IgD-negative memory B cell (primary cell): ENCODE measurements around the gene SNURF. TPM values are rescaled to one million over a fixed set of nuclear protein-coding genes. Genes with fewer than 3 reads are reported as not detected.
A peak's percentile ranks its signal among the peaks of the same experiment; 100 is the strongest.
"Not testable (repeated sequence)": the region's sequence is repeated elsewhere in the genome, so short reads cannot be mapped to it uniquely, and the experiment has no call there.

ENCODE experiments used
- H3K27ac Mint-ChIP-seq, 3 donors: one replicate each; pipeline ENCODE4 v1.8.0; 2020 to 2022; ENCODE audit warnings: mild to moderate bottlenecking in 3 of 3, mixed read lengths in 3 of 3, moderate library complexity in 1 of 3
- H3K27me3 Mint-ChIP-seq: one replicate; pipeline ENCODE4 v1.8.0; 2021; ENCODE audit warnings: mixed read lengths
- H3K36me3 Mint-ChIP-seq: one replicate; pipeline ENCODE4 v1.8.0; 2020; ENCODE audit warnings: mild to moderate bottlenecking, mixed read lengths
- H3K4me1 Mint-ChIP-seq, 3 donors: one replicate each; pipeline ENCODE4 v1.8.0; 2020 to 2022; ENCODE audit warnings: mixed read lengths in 3 of 3, mild to moderate bottlenecking in 1 of 3
- H3K4me3 Mint-ChIP-seq, 4 donors: one replicate each; pipeline ENCODE4 v1.8.0; 2020 to 2022; ENCODE audit warnings: mild to moderate bottlenecking in 4 of 4, mixed read lengths in 4 of 4, moderate library complexity in 3 of 4
- H3K9me3 Mint-ChIP-seq, 3 donors: one replicate each; pipeline ENCODE4 v1.8.0; 2020 to 2021; ENCODE audit warnings: mixed read lengths in 3 of 3, mild to moderate bottlenecking in 1 of 3
- polyA plus RNA-seq: library from polyadenylated mRNA; unstranded; fragments of 300-500 nt; fragmentation: Illumina TruSeq; gene quantifications from one replicate; pipeline ENCODE4 v1.2.3, GENCODE V29; 2021

SNURF gene
- polyA plus RNA-seq, 1 donor from 2014 or later: 15.7 TPM

DNA sequence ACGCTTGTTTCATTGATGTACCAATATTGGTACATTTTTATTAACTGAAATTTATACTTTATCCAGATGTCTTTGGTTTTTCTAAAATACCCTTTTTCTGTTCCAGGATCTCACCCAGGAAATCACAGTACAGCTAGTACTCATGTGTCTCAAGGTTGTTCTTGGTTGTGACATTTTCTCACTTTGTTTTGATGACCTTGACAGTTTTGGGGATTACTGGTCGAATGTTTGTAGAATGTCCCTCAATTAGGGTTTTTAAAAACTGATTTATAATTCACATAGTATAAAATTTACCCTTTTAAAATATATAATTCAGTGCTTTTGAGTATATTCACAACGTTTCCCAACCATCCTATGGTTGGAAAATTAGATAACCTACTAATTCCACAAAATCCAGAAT lies 6.3 kb upstream of the SNURF start:
- peaks cover 0 to 3% (median 0%) of the 10 kb centered on the region in 3 donors for H3K9me3 Mint-ChIP-seq
- no peak overlapping the region for H3K4me3 Mint-ChIP-seq
- no peaks in the 10 kb centered on the region for H3K4me1 Mint-ChIP-seq
- H3K27ac Mint-ChIP-seq: no peak overlapping the region
- H3K27me3 Mint-ChIP-seq: no peaks in the 10 kb centered on the region
- no peaks in the 10 kb centered on the region for H3K36me3 Mint-ChIP-seq

- peak overlapping the region; percentile 93 to 98 (median 95) for H3K27ac Mint-ChIP-seq
- no peaks in the 10 kb centered on the region for H3K27me3 Mint-ChIP-seq
- H3K9me3 Mint-ChIP-seq: peaks cover 0 to 2% (median 1%) of the 10 kb centered on the region in 3 donors
- peaks cover 10 to 15% (median 14%) of the 10 kb centered on the region in 3 donors for H3K4me1 Mint-ChIP-seq
- H3K4me3 Mint-ChIP-seq: peak overlapping the region; percentile 97 to 98 (median 98)
- peaks cover 3% of the 10 kb centered on the region for H3K36me3 Mint-ChIP-seq
Measured at GRCh38 chr15:24955531-24955921, 739 bp downstream of the SNURF start.

DNA sequence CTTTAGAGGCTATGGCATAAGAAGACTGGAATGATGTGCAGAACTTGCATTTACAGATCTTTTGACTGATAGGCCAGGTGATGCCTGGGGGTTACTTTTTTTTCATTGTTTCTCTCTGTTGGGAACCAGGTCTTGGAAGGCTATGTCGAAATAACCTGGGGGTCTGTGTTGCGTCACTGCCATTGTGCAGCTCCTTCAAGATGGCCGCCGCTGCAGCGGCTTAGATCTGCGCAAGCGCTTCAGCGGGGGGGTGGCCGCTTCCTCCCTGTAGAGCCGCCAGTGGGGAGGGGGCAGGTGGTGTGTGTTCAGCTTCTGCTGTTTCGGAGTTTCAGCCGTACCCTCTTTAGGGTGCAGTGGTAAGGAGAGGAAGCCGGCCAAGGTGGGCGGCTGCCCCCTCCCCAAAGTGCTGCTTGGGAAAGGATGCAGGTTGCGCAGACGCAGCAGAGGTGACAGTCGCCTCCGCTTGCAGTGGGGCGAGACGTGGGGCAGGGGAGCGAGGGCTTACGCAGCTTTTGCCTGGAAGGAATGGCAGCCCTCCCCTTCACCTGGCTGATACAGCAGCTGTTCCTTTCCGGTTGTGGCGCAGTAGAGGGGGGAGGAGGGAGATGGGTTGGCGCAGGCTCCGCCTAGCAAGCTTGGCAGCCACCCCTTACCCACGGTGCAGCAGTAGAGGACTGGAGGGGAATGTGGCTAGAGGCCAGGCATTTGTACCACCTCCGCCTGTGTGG lies 1.5 kb downstream of the SNURF start:
- peaks cover 10 to 15% (median 15%) of the 10 kb centered on the region in 3 donors for H3K4me1 Mint-ChIP-seq
- peak overlapping the region; percentile 97 to 98 (median 98) for H3K4me3 Mint-ChIP-seq
- peak overlapping the region; percentile 93 to 98 (median 95) for H3K27ac Mint-ChIP-seq
- H3K36me3 Mint-ChIP-seq: peaks cover 3% of the 10 kb centered on the region
- no peaks in the 10 kb centered on the region for H3K27me3 Mint-ChIP-seq
- peaks cover 0 to 2% (median 2%) of the 10 kb centered on the region in 3 donors for H3K9me3 Mint-ChIP-seq

DNA sequence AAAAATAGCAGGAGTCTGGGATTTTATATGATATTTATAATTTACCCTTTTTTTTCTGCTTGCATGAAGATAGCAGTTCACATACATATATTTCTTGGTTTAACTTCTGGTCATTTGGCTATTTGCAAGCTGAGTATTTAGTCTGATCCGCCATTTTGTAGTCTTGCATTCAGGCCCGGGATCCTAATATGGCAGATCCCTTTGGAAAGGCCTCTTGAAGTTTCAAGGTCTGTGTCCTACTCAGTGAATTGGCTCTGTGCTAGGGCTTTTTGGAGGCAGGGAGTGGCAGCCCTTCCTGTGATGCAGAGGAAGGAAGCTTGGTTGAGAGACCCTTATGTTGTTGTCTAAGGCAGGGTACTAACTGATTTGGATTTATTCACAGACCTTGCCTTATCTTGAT lies 2.9 kb downstream of the SNURF start:
- H3K9me3 Mint-ChIP-seq: peaks cover 0 to 2% (median 2%) of the 10 kb centered on the region in 3 donors
- H3K27me3 Mint-ChIP-seq: no peaks in the 10 kb centered on the region
- H3K4me3 Mint-ChIP-seq: peak overlapping the region in 2 of 4 donors; percentile 32 to 98
- peaks cover 10 to 15% (median 15%) of the 10 kb centered on the region in 3 donors for H3K4me1 Mint-ChIP-seq
- H3K27ac Mint-ChIP-seq: peak overlapping the region; percentile 8 to 67 (median 50)
- H3K36me3 Mint-ChIP-seq: peaks cover 5% of the 10 kb centered on the region

GRCh38 chr15:24961967-24962366 lies 7.2 kb downstream of the SNURF start:
- no peaks in the 10 kb centered on the region for H3K27me3 Mint-ChIP-seq
- peaks cover 3 to 6% (median 4%) of the 10 kb centered on the region in 3 donors for H3K9me3 Mint-ChIP-seq
- peaks cover 10 to 16% (median 11%) of the 10 kb centered on the region in 3 donors for H3K4me1 Mint-ChIP-seq
- peaks cover 17% of the 10 kb centered on the region for H3K36me3 Mint-ChIP-seq
- no peak overlapping the region for H3K27ac Mint-ChIP-seq
- H3K4me3 Mint-ChIP-seq: no peak overlapping the region

DNA sequence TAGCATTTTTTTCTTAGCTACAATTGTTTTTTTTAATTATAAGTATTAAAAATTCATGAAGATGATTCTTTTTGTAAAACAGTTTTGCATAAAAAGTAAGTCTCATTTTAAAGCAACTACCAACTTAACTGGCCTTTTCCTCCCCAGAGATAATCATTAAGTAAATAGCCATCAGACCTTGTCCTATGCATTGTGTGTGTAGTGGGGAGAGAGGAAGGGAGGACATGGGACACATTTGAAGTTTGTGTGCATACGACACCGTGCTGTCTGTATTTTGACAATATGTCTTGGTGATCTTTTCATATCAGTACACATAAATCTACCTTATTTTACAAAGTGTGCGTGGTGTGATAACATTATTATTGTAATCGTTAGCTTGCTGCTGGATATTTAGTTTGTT lies 8.1 kb downstream of the SNURF start:
- no peak overlapping the region for H3K4me3 Mint-ChIP-seq
- peaks cover 7 to 12% (median 10%) of the 10 kb centered on the region in 3 donors for H3K4me1 Mint-ChIP-seq
- no peaks in the 10 kb centered on the region for H3K27me3 Mint-ChIP-seq
- H3K9me3 Mint-ChIP-seq: peaks cover 4 to 8% (median 7%) of the 10 kb centered on the region in 3 donors
- H3K36me3 Mint-ChIP-seq: peaks cover 18% of the 10 kb centered on the region
- H3K27ac Mint-ChIP-seq: no peak overlapping the region

DNA sequence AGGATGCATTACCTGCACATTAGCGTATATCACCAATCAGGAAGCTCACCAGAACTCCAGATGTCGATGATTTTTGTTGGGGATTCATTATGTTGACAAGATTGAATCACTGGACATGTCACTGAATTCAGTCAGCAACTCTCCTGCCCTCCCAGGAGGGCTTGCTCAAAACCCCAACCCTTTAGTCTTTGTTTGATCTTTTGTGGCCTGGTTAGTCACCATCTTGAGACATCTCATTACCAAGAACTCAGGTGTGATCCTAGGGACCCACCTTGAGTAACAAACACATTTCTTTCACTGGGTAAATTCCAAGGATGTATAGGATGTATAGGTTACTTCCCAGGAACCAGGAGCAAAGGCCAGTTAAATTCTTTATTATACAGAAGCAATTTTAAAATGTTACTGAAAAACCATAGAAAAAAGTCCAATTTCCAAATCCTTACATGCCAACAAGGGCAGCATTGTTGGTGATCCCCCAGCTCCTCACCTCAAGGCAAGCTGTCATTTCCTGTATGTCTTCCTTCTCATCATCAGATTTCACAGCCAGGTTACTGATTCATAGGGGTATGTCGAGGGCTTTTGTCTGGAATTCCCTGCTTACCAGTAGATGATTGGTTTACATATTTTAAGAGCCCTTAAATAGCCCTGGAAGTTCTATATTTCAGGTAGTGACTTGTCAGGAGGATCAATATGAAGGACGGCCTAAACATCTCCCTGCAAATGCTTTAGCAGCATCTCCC lies 11.7 kb downstream of the SNURF start:
- H3K36me3 Mint-ChIP-seq: peaks cover 23% of the 10 kb centered on the region
- peaks cover 4 to 9% (median 9%) of the 10 kb centered on the region in 3 donors for H3K9me3 Mint-ChIP-seq
- H3K27me3 Mint-ChIP-seq: no peaks in the 10 kb centered on the region
- H3K4me1 Mint-ChIP-seq: peaks cover 0 to 1% (median 0%) of the 10 kb centered on the region in 3 donors
- no peak overlapping the region for H3K4me3 Mint-ChIP-seq
- no peak overlapping the region for H3K27ac Mint-ChIP-seq

GRCh38 chr15:24971052-24971451 lies 16.3 kb downstream of the SNURF start:
- H3K4me3 Mint-ChIP-seq: no peak overlapping the region
- H3K4me1 Mint-ChIP-seq: no peaks in the 10 kb centered on the region
- peaks cover 7 to 14% (median 12%) of the 10 kb centered on the region in 3 donors for H3K9me3 Mint-ChIP-seq
- no peak overlapping the region for H3K27ac Mint-ChIP-seq
- H3K36me3 Mint-ChIP-seq: peaks cover 25% of the 10 kb centered on the region
- no peaks in the 10 kb centered on the region for H3K27me3 Mint-ChIP-seq

DNA sequence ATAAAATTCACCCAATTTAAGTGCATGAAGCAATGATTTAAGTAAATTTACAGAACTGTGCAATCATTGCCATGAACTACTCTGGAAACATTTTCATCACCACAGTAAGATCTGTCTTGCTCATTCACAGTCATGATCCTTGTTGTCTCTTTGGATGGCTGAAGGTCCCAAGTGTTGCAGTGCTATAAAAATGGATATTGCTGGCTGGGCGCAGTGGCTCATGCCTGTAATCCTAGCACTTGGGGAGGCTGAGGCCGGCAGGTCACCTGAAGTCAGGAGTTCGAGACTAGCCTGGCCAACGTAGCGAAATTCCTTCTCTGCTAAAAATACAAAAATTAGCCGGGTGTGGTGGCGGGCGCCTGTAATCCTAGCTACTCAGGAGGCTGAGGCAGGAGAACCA lies 17.0 kb downstream of the SNURF start:
- Mint-ChIP-seq H3K4me1 (no peaks in the 10 kb centered on the region), H3K27me3 (no peaks in the 10 kb centered on the region), H3K36me3 (peaks cover 32% of the 10 kb centered on the region), H3K4me3 (no peak overlapping the region), H3K9me3 (peaks cover 7 to 19% (median 18%) of the 10 kb centered on the region in 3 donors), H3K27ac (no peak overlapping the region)

DNA sequence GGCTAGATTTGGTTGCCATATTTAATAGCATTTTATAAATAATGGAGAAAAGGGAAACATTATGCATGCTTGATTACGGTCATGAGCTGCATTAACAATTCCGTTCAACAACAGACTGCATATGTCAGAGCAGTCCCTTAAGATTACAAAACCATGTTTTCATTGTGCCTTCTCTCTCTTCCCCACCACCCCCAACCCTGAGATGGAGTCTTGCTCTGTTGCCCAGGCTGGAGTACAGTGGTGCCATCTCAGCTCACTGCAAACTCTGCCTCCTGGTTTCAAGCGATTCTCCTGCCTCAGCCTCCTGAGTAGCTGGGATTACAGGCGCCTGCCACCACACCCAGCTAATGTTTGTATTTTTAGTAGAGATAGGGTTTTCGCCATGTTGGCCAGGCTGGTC lies 17.9 kb downstream of the SNURF start:
- H3K36me3 Mint-ChIP-seq: peaks cover 33% of the 10 kb centered on the region
- H3K27me3 Mint-ChIP-seq, H3K4me1 Mint-ChIP-seq, H3K27ac Mint-ChIP-seq, H3K4me3 Mint-ChIP-seq: not testable (repeated sequence)
- H3K9me3 Mint-ChIP-seq: peaks cover 7 to 18% (median 17%) of the 10 kb centered on the region in 3 donors

- Mint-ChIP-seq H3K27ac (no peak overlapping the region), H3K9me3 (peaks cover 4 to 27% (median 19%) of the 10 kb centered on the region in 3 donors), H3K4me3 (no peak overlapping the region), H3K27me3 (no peaks in the 10 kb centered on the region), H3K4me1 (peaks cover 0 to 1% (median 0%) of the 10 kb centered on the region in 3 donors), H3K36me3 (peaks cover 41% of the 10 kb centered on the region)
Measured at GRCh38 chr15:24976932-24977331, 22.1 kb downstream of the SNURF start.

- Mint-ChIP-seq H3K9me3 (peaks cover 4 to 30% (median 23%) of the 10 kb centered on the region in 3 donors), H3K4me1 (peaks cover 0 to 1% (median 0%) of the 10 kb centered on the region in 3 donors), H3K27me3 (no peaks in the 10 kb centered on the region), H3K27ac (no peak overlapping the region), H3K36me3 (peaks cover 46% of the 10 kb centered on the region), H3K4me3 (no peak overlapping the region)
Measured at GRCh38 chr15:24977686-24978085, 22.9 kb downstream of the SNURF start.

DNA sequence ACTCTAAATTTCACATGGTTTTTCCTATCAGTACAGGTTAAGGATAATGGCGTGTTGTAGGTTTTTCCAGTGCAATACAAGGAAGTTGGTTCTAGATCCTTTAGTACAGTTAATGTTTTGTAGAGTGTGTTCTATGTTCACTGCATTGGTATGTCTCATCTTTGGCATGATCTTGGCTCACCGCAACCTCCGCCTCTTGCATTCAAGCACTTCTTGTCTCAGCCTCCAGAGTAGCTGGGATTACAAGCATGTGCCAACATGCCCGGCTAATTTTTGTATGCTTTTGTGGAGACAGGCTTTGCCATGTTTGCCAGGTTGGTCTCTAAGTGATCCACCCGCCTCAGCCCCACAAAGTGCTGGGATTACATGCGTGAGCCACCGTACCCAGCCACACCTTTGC lies 30.4 kb downstream of the SNURF start:
- peaks cover 0 to 5% (median 0%) of the 10 kb centered on the region in 3 donors for H3K4me1 Mint-ChIP-seq
- peaks cover 37% of the 10 kb centered on the region for H3K36me3 Mint-ChIP-seq
- peaks cover 16 to 39% (median 17%) of the 10 kb centered on the region in 3 donors for H3K9me3 Mint-ChIP-seq
- H3K4me3 Mint-ChIP-seq: no peak overlapping the region
- H3K27ac Mint-ChIP-seq: no peak overlapping the region
- no peaks in the 10 kb centered on the region for H3K27me3 Mint-ChIP-seq

DNA sequence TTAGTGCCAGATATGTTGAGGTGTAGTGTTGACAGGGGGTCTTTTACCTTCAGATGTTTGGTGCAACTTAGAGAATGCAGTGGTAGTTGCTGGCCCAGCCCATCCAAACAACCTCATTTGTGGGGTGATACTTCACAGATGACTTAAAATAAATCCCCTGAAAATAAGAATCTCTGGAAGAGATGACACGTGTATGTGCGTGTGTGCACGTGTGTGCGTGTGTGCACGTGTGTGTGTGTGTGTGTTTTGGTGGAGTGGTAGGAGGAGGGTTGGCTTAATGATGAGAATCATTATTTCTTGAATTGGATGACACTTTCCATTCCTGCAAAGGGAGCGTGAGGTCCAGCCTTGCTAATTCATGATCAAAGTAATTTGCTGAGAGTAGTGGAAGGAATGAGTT lies 31.9 kb downstream of the SNURF start:
- Mint-ChIP-seq H3K4me3 (no peak overlapping the region), H3K27ac (no peak overlapping the region), H3K27me3 (no peaks in the 10 kb centered on the region), H3K36me3 (peaks cover 38% of the 10 kb centered on the region), H3K4me1 (peaks cover 0 to 3% (median 0%) of the 10 kb centered on the region in 3 donors), H3K9me3 (peaks cover 15 to 36% (median 16%) of the 10 kb centered on the region in 3 donors)
